HG03039 (cell line): Measurements from ENCODE around the gene LITAFD.
"Not testable (repeated sequence)": the region's sequence is repeated elsewhere in the genome, so short reads cannot be mapped to it uniquely, and the experiment has no call there.

Source experiments
- ATAC-seq: cut with Tn5 transposase; IDR thresholded peaks from one replicate; pipeline ENCODE4 v1.9.1; 2021; ENCODE audit warnings: mild to moderate bottlenecking, moderate library complexity; ENCODE audit not compliant: unreplicated experiment

The LITAFD gene

GRCh38 chr16:8855972-8856371 is 26.2 kb upstream of the LITAFD start:
- ATAC-seq = no peak

- no peak for ATAC-seq
These were observed 22.9 kb upstream of the LITAFD start for GRCh38 chr16:8858994-8859912.

- no peak for ATAC-seq
These were observed 22.0 kb upstream of the LITAFD start for GRCh38 chr16:8859913-8860881.

- ATAC-seq = no peak
These were observed 20.4 kb upstream of the LITAFD start for GRCh38 chr16:8861563-8862308.

GRCh38 chr16:8862309-8863130 is 19.6 kb upstream of the LITAFD start:
- ATAC-seq = no peak

- no peak for ATAC-seq
These were observed 18.3 kb upstream of the LITAFD start for GRCh38 chr16:8863594-8864424.

GRCh38 chr16:8864480-8865110 is 17.6 kb upstream of the LITAFD start:
- ATAC-seq = no peak

GRCh38 chr16:8865145-8865882 is 16.8 kb upstream of the LITAFD start:
- no peak for ATAC-seq

GRCh38 chr16:8866118-8866883 is 15.8 kb upstream of the LITAFD start:
- no peak for ATAC-seq

GRCh38 chr16:8866884-8867215 is 15.3 kb upstream of the LITAFD start:
- no peak for ATAC-seq

GRCh38 chr16:8867216-8867931 is 14.8 kb upstream of the LITAFD start:
- no peak for ATAC-seq

- no peak for ATAC-seq
These were observed 14.2 kb upstream of the LITAFD start for GRCh38 chr16:8867932-8868415.

GRCh38 chr16:8868416-8869211 is 13.5 kb upstream of the LITAFD start, which contains the start of gene CARHSP1:
CARHSP1 (minus strand) TSS chr16:8869006; CDS start chr16:8859328, 9,678 bp downstream.
- ATAC-seq = peak; percentile 60

- ATAC-seq = no peak
These were observed 12.8 kb upstream of the LITAFD start for GRCh38 chr16:8869212-8869987.

- ATAC-seq = not testable (repeated sequence)
These were observed 12.2 kb upstream of the LITAFD start for GRCh38 chr16:8869988-8870241.
